ENCODE results near the gene CEP112.

The CEP112 gene

DNA sequence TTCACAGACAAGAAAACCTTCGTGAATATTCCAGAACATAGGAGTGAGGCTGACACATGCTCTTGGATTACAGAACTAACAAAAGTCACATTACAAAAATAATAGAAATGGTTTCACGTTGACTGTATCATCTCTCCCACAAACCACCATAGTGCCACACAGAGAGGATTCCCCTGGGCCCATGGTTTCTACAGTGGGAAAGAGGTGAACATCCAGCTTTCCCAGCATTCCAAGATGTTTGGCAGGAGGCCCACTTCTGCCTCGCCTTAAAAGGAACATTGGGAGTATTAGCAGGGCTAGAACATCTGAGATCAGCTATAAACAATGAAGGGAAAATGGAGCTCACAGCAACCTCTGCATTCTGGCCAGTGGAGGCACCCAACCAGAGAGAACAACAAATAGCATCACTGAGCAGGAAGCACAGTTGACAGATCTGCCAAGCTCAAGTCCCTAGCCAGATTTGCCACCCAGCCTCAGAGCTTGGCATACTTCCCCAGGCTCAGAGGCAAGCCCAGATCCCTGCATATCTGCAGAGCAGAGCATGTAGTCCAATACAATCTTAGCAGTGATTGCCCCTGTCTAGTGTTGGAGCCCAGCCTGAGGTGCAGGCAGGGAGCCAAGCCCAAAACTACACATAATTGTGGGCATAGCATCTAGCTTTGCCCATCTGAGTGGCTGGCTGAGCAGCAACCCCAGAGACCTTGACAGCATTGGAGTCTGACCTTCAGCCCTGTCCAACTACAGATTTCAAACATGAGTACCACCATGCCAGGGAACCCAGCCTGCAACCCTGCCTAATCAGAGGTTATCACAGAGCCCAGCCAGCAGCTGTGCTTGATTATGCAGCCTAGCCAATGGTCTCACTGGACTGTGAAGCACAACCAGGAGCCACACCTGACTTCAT, 260.4 kb downstream of the CEP112 start:
- ChIA-PET POLR2A (no interaction called here), CTCF (interaction anchor here (0.6 kb wide), 1 partner anchor 10 kb away, joined by 3 read pairs; no protein-coding TSS in a partner anchor)
- TF ChIP-seq FOXA1 (IDR thresholded peaks at IDR 0.05) (no peak), HDGF (IDR thresholded peaks at IDR 0.05; ENCODE audit: borderline replicate concordance) (no peak), FOXK2 (IDR thresholded peaks at IDR 0.05) (no peak), CTBP1 (IDR thresholded peaks at IDR 0.05; ENCODE audit: borderline replicate concordance) (no peak), FOXM1 (IDR thresholded peaks at IDR 0.05; ENCODE audit: borderline replicate concordance) (no peak), ELF4 (IDR thresholded peaks at IDR 0.05) (no peak), SUZ12 (IDR thresholded peaks at IDR 0.05) (no peak), ZNF384 (IDR thresholded peaks at IDR 0.05) (no peak)
- no peak for DNase-seq (ENCODE audit: extremely low spot score)

DNA sequence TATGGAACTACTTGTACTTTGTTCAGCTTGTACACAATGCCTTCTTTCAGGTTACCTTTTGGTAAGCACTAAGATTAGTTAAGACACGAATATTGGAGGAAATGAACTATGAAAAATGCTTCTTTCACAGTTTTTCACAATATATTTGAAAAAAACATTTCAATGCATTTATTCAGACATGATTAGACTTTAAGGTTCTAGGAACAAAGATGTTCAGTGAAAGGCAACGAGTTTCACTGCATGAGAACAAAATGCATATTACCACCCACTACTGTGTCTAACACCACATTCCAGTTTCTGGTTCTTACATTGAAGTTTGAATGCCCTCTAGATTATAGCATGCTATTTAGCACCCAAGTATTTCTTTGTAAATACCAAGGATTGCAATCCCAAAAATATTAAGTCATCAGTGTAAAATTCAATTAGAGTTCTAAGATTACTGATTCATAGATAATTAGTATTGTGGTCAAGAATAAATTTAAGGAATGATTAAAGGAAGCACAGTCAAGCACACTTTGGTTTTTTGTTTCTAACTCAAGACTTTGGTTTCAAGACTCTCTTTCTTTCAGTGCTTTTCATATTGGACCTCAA, 261.7 kb downstream of the CEP112 start:
- ChIA-PET POLR2A (no interaction called here), CTCF (no interaction called here)

DNA sequence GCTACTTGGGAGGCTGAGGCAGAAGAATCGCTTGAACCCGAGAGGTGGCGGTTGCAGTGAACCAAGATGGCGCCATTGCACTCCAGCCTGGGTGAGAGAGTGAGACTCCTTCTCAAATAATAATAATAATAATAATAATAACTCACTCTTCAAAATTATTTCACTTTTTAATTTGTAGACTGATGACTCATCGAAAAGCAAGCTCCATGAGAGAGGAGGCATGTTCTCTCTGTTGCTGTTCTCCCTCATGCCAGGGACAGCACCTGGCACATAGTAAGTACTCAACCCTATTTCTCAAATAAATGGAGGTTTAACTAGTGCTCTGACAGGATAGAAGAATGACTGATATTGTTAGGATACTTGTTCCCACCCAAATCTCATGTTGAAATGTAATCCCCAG, 265.3 kb downstream of the CEP112 start:
- CTCF ChIA-PET: no interaction called here
- POLR2A ChIA-PET: no interaction called here
- no peak for DNase-seq (ENCODE audit: extremely low spot score)
- TF ChIP-seq FOXK2 (IDR thresholded peaks at IDR 0.05) (no peak), SP1 (IDR thresholded peaks at IDR 0.05) (no peak), FOXA1 (IDR thresholded peaks at IDR 0.05) (no peak), ZNF384 (IDR thresholded peaks at IDR 0.05) (no peak), ARNT (IDR thresholded peaks at IDR 0.05) (no peak), LEF1 (IDR thresholded peaks at IDR 0.05; ENCODE audit: borderline replicate concordance) (no peak), SUZ12 (IDR thresholded peaks at IDR 0.05) (no peak), NFRKB (IDR thresholded peaks at IDR 0.05) (no peak), ELF4 (IDR thresholded peaks at IDR 0.05) (no peak), CTBP1 (IDR thresholded peaks at IDR 0.05; ENCODE audit: borderline replicate concordance) (no peak)

More for the DNA sequence above, 261.7 kb downstream of the CEP112 start:
- DNase-seq (ENCODE audit: extremely low spot score): no peak
- no peak for TF ChIP-seq NFRKB (IDR thresholded peaks at IDR 0.05)
- TF ChIP-seq FOXA1 (IDR thresholded peaks at IDR 0.05): no peak
- TF ChIP-seq SUZ12 (IDR thresholded peaks at IDR 0.05): no peak

DNA sequence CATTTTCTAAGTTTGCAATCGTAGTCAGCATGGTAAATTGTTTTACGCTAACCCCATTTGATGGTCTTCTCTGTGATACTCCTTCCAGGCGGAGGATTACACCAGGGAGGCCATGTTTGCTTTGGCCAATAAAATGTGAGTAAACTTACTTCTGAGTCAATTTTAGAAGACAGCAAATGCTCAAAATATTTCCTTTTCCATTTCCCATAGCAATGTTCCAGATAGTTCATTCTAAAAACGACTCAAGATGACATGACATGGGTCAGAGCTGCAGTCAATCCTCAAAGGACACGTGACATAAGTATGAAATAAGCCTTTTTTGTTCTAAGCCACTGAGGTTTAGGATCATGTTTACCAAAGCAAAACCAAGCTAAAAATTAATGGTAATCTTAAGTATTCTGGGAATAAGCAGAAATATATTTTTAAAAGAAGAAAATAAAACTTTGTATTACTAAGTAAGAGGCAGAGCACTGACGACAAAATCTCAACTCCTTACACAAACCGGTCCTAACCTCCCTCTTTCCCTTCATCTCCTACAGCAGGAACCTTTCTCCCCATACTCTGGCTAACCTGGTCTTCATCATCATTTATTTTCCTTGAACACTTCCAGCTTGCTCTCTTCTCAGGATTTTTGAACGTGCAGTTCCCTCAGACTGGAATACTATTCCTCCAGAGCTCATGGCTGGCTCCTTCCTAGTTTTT, 266.2 kb downstream of the CEP112 start:
- no peak for DNase-seq (ENCODE audit: extremely low spot score)
- POLR2A ChIA-PET: no interaction called here
- CTCF ChIA-PET: no interaction called here
- TF ChIP-seq TARDBP (IDR thresholded peaks at IDR 0.05): no peak
- TF ChIP-seq NFRKB (IDR thresholded peaks at IDR 0.05): no peak
- no peak for TF ChIP-seq SP1 (IDR thresholded peaks at IDR 0.05)
- no peak for TF ChIP-seq ZNF384 (IDR thresholded peaks at IDR 0.05)
- no peak for TF ChIP-seq LEF1 (IDR thresholded peaks at IDR 0.05; ENCODE audit: borderline replicate concordance)
- TF ChIP-seq CTBP1 (IDR thresholded peaks at IDR 0.05; ENCODE audit: borderline replicate concordance): no peak
- no peak for TF ChIP-seq ELF4 (IDR thresholded peaks at IDR 0.05)
- TF ChIP-seq L3MBTL2 (conservative IDR thresholded peaks at IDR 0.05): no peak
- TF ChIP-seq FOXM1 (IDR thresholded peaks at IDR 0.05; ENCODE audit: borderline replicate concordance): no peak
- TF ChIP-seq SUZ12 (IDR thresholded peaks at IDR 0.05): no peak
- no peak for TF ChIP-seq ARNT (IDR thresholded peaks at IDR 0.05)
- no peak for TF ChIP-seq FOXK2 (IDR thresholded peaks at IDR 0.05)
- TF ChIP-seq, protein P1, sequence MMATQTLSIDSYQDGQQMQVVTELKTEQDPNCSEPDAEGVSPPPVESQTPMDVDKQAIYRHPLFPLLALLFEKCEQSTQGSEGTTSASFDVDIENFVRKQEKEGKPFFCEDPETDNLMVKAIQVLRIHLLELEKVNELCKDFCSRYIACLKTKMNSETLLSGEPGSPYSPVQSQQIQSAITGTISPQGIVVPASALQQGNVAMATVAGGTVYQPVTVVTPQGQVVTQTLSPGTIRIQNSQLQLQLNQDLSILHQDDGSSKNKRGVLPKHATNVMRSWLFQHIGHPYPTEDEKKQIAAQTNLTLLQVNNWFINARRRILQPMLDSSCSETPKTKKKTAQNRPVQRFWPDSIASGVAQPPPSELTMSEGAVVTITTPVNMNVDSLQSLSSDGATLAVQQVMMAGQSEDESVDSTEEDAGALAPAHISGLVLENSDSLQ (IDR thresholded peaks at IDR 0.05): no peak
- TF ChIP-seq HDGF (IDR thresholded peaks at IDR 0.05; ENCODE audit: borderline replicate concordance): no peak
- no peak for TF ChIP-seq FOXA1 (IDR thresholded peaks at IDR 0.05)
- TF ChIP-seq BHLHE40 (IDR thresholded peaks at IDR 0.05; ENCODE audit: borderline replicate concordance): no peak

DNA sequence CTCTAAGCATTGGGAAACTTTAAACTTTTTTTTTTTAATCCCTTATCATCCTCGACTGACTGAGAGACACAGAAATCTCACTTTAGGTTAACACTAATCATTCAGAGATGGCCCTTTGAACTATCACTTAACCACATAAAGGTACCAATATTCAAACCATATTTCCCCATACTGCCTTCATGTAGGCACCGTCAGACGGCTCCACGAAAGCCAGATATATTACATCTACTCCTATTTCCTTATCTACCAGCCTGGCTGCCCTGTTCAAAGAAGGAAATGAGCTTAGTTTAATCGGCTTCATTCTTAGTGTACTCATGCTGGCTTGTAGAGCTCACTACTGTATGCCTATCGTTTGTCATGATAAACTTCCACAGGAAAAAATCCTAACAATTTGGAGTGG, 270.9 kb downstream of the CEP112 start:
- POLR2A ChIA-PET: no interaction called here
- DNase-seq (ENCODE audit: extremely low spot score): no peak
- TF ChIP-seq FOXA1 (IDR thresholded peaks at IDR 0.05): no peak
- no peak for TF ChIP-seq LEF1 (IDR thresholded peaks at IDR 0.05; ENCODE audit: borderline replicate concordance)
- TF ChIP-seq SUZ12 (IDR thresholded peaks at IDR 0.05): no peak
- TF ChIP-seq SP1 (IDR thresholded peaks at IDR 0.05): no peak
- TF ChIP-seq ZNF384 (IDR thresholded peaks at IDR 0.05): no peak
- no peak for TF ChIP-seq ELF4 (IDR thresholded peaks at IDR 0.05)
- TF ChIP-seq NFRKB (IDR thresholded peaks at IDR 0.05): no peak
- no peak for TF ChIP-seq L3MBTL2 (conservative IDR thresholded peaks at IDR 0.05)
- TF ChIP-seq, protein P1 (IDR thresholded peaks at IDR 0.05): no peak
- no peak for TF ChIP-seq FOXK2 (IDR thresholded peaks at IDR 0.05)
- TF ChIP-seq CTBP1 (IDR thresholded peaks at IDR 0.05; ENCODE audit: borderline replicate concordance): no peak
- no peak for TF ChIP-seq TARDBP (IDR thresholded peaks at IDR 0.05)
- TF ChIP-seq ARNT (IDR thresholded peaks at IDR 0.05): no peak
- TF ChIP-seq HDGF (IDR thresholded peaks at IDR 0.05; ENCODE audit: borderline replicate concordance): no peak
- no peak for TF ChIP-seq FOXM1 (IDR thresholded peaks at IDR 0.05; ENCODE audit: borderline replicate concordance)
- CTCF ChIA-PET: interaction anchor here (0.7 kb wide), 1 partner anchor 10 kb away, joined by 3 read pairs; no protein-coding TSS in a partner anchor

DNA sequence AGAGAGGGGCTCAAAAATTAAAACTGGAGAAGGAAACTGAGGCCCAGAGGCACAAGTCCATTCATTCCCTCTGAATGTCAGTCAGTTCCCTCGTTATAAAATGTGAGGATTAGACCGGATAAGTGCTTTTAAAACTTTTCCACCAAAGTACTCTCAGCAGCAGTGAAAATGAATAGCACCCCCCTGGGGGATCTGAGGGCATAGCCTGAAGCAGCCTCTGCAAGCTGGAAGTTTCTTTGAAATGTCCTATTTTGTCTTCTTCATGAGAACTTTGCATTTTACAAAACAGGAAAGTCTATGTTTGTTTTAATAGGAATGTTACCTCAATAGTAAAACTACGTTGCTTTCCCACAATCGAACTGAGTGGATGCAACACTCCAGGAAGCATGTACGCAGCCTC, 273.0 kb downstream of the CEP112 start:
- DNase-seq (ENCODE audit: extremely low spot score): no peak
- ChIA-PET POLR2A (no interaction called here), CTCF (no interaction called here)
- TF ChIP-seq FOXM1 (IDR thresholded peaks at IDR 0.05; ENCODE audit: borderline replicate concordance) (no peak), ZNF384 (IDR thresholded peaks at IDR 0.05) (no peak), BHLHE40 (IDR thresholded peaks at IDR 0.05; ENCODE audit: borderline replicate concordance) (no peak), NFRKB (IDR thresholded peaks at IDR 0.05) (no peak), ELF4 (IDR thresholded peaks at IDR 0.05) (no peak)

Measured in HEK293T (cell line).